Peyer's patch (tissue), 4 donors: ENCODE results near the gene TM7SF2.

ENCODE experiments used
- POLR2A ChIP-seq, 2 donors: fragments of 450-650 bp; IDR thresholded peaks; one replicate each; pipeline ENCODE4 v1.5.1; 2017; ENCODE audit warnings: antibody characterized with exemption in 2 of 2, mild to moderate bottlenecking in 2 of 2, moderate library complexity in 2 of 2
- TF ChIP-seq, protein P1 (sequence below), 6 experiments: fragments of 450-650 bp in 4 of 6; fragments of 200-600 bp in 2 of 6; sonication (generic) in 1 of 6; IDR thresholded peaks; one replicate each; pipeline ENCODE4 v1.5.1; 2017 to 2019; ENCODE audit warnings: antibody characterized with exemption in 6 of 6, mild to moderate bottlenecking in 3 of 6, moderate library complexity in 1 of 6

DNA sequence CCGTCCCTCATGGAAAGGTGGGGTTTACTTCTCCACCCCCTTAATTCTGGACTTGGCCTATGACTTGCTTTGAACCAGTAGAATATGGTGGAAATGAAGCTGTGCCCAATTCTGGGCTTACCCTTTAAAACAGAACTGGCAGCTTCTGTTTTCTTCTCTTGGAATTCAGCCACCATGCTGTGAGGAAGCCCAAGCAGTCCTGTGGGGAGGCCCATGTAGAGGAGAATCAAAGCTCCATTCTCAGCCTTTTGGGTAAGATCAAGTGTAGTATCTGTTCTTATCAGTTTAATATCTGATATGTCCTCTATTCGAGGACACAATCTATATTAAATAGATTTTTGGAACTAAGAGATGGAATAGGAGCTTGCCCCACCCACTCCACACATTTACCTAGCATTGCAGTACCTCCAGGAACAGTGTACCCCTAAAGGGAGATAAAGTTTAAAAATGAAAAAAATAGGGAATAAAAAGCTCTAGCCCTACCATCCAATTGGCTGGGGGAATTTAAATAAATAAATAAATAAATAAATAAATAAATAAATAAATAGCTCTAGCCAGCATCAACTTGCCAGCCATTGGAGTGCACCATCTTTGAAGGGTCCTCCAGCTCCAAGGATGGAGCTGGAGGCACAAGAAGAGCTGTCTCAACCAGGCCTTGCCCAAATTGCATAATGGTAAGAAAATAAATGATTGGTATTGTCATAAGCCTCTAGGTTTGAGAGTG lies 35.8 kb downstream of the TM7SF2 start:
- TF ChIP-seq, protein P1, sequence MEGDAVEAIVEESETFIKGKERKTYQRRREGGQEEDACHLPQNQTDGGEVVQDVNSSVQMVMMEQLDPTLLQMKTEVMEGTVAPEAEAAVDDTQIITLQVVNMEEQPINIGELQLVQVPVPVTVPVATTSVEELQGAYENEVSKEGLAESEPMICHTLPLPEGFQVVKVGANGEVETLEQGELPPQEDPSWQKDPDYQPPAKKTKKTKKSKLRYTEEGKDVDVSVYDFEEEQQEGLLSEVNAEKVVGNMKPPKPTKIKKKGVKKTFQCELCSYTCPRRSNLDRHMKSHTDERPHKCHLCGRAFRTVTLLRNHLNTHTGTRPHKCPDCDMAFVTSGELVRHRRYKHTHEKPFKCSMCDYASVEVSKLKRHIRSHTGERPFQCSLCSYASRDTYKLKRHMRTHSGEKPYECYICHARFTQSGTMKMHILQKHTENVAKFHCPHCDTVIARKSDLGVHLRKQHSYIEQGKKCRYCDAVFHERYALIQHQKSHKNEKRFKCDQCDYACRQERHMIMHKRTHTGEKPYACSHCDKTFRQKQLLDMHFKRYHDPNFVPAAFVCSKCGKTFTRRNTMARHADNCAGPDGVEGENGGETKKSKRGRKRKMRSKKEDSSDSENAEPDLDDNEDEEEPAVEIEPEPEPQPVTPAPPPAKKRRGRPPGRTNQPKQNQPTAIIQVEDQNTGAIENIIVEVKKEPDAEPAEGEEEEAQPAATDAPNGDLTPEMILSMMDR (IDR thresholded peaks at IDR 0.05): no peak
- no peak for TF ChIP-seq POLR2A (IDR thresholded peaks at IDR 0.05)
